Measurements from ENCODE around the gene EPSTI1.
"Not testable (repeated sequence)": the region's sequence is repeated elsewhere in the genome, so short reads cannot be mapped to it uniquely, and the experiment has no call there.

The EPSTI1 gene

DNA sequence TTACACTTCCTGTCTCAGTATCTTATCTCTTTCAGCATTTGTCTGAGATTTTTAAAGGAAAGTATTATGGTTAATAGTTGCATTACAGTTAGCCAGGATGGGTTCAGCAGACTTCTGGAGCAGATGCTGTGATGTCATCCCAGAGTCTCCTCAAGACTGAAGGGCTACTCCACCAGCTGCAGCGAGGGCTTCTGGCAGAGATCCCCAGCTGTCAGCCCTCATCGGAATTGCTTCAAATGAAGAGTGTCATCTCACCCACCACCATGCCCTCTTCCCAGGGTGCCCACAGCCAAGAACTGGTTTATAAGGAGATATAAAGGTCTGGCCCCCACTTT lies 126.3 kb downstream of the EPSTI1 start:
- no peak overlapping the region for H3K27ac ChIP-seq
- TF ChIP-seq ZFX (IDR thresholded peaks at IDR 0.05; ENCODE audit: borderline replicate concordance), result no peak
- TF ChIP-seq, protein P1, sequence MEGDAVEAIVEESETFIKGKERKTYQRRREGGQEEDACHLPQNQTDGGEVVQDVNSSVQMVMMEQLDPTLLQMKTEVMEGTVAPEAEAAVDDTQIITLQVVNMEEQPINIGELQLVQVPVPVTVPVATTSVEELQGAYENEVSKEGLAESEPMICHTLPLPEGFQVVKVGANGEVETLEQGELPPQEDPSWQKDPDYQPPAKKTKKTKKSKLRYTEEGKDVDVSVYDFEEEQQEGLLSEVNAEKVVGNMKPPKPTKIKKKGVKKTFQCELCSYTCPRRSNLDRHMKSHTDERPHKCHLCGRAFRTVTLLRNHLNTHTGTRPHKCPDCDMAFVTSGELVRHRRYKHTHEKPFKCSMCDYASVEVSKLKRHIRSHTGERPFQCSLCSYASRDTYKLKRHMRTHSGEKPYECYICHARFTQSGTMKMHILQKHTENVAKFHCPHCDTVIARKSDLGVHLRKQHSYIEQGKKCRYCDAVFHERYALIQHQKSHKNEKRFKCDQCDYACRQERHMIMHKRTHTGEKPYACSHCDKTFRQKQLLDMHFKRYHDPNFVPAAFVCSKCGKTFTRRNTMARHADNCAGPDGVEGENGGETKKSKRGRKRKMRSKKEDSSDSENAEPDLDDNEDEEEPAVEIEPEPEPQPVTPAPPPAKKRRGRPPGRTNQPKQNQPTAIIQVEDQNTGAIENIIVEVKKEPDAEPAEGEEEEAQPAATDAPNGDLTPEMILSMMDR (IDR thresholded peaks at IDR 0.05), result no peak

DNA sequence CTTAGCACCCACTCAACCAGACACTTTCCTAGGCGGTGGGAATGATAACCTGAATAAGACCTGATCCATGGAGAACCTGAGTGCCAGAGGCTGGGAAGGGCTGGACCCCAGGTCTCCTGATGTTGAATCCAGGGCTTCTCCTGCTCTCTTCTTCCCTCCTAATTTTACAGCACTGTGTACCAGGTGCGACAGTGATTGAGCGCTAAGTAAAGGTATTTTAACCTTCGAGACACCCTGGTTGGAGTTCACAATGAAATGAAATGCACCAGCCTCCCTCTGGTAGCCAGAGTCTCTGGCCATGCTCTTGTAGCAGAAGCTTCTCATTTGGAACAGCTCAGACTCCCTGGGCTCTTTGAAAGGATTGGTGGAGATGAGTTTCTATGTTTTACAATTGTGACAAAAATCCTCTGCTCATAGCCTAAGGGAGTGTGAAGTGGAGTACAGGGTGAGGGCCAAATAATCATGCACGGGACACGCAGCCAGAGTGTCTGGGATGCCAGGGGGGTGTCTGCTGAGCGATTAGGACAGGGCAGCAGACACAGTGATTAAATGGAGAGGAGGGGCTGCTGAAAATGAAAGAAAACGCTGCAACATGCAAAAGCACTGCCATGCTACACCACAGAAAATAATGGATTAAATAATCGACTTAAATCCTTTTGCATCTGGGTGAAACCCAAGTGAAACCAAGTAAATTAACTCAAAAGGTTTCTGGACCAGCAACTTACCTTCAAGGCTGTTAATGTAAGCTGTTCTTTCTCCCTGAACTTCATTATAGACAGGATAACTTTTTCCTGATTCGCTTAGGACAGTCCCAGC lies 126.9 kb downstream of the EPSTI1 start:
- no peak overlapping the region for H3K27ac ChIP-seq
- TF ChIP-seq, protein P1 (IDR thresholded peaks at IDR 0.05), result no peak
- no peak for TF ChIP-seq ZFX (IDR thresholded peaks at IDR 0.05; ENCODE audit: borderline replicate concordance)

DNA sequence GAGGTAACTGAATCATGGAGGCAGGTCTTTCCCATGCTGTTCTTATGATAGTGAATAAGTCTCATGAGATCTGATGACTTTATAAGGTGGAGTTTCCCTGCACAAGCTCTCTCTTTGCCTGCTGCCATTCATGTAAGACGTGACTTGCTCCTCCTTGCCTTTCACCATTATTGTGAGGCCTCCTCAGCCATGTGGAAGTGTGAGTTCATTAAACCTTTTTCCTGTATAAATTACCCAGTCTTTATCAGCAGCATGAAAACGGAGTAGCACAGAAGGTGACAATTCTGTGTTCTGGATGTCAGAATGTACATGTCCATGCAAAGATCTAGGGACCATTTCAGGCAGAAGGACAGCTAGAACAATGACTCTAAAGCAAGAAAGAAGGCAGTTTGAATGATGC lies 129.7 kb downstream of the EPSTI1 start:
- not testable (repeated sequence) for H3K27ac ChIP-seq

DNA sequence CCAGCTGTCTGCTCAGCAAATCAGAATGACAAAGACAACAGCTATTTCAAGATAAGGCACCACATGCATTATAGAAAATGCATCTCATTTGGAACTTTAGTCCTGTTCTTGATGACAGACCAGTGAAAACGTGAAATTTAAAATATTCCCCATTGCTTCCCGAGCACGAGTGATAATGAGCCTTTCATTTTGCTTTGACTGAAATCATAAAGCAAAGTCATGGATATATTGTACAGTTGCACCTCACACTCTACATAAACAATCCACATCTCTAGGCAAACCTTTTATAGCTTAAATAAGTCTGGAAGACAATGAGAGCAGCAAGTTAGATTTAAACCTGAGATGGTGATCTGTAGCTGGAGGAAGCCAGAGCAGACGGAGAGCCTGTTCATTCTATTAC lies 131.6 kb downstream of the EPSTI1 start:
- TF ChIP-seq, protein P1 (IDR thresholded peaks at IDR 0.05), result no peak
- TF ChIP-seq ZFX (IDR thresholded peaks at IDR 0.05; ENCODE audit: borderline replicate concordance), result no peak
- peak overlapping the region; percentile 53 for H3K27ac ChIP-seq

DNA sequence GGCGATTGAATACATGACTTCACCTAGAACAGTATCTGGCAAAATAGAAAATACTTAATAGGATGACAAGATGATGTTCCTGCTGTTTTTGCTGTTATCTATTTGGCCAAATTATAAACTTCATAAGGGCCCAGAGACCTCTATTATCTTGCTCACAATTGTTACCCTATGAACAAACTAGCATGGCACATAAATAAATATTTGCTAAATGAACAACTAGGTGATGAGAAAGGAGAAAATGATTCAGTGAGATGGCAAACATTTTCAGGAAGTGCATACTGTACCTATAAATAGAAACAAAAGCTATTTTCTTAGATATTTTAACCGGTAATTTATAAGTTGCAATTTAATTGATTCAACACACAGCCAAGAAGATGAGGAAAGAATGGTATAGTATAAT lies 132.3 kb downstream of the EPSTI1 start:
- H3K27ac ChIP-seq, result peak overlapping the region; percentile 53
- no peak for TF ChIP-seq ZFX (IDR thresholded peaks at IDR 0.05; ENCODE audit: borderline replicate concordance)
- TF ChIP-seq, protein P1 (IDR thresholded peaks at IDR 0.05), result no peak

DNA sequence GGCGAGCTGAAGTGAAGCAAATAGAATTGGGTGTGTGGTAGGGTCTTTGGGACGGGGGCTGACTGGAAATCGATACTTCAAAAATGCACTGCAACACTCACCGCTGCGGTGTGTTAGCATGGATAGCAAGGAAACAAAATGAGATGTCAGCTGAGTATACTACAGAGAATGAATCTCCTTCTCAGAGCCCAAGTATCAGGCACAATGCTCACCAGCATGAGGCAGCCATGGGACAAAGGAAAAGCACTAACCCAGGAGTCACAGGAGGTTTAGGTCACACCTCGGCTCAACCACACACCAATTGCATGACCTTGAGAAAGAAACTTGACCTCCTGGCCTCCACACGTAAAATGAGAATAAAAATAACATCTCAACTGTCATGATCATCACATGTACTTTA lies 136.6 kb downstream of the EPSTI1 start:
- TF ChIP-seq ZFX (IDR thresholded peaks at IDR 0.05; ENCODE audit: borderline replicate concordance), result no peak
- TF ChIP-seq, protein P1 (IDR thresholded peaks at IDR 0.05), result no peak
- no peak overlapping the region for H3K27ac ChIP-seq

DNA sequence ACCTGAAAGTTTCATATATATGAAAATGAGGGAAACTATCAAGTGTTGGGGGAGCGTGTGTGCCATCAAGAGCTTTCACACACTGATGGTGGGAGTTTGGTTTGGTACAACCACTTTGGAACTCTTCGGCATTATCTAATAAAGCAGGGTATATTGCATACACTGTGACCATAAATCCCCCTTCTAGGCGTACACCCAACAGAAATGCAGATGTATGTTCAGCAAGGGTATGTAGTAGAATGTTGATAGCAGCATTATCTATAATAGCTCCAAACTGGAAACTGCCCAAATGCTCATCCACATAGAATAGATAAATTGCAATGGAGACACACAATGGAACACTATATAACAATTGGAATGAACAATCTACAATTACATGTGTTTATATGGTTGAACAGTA lies 139.9 kb downstream of the EPSTI1 start:
- H3K27ac ChIP-seq, result no peak overlapping the region
- TF ChIP-seq, protein P1 (IDR thresholded peaks at IDR 0.05), result no peak
- TF ChIP-seq ZFX (IDR thresholded peaks at IDR 0.05; ENCODE audit: borderline replicate concordance), result no peak

GRCh38 chr13:42849200-42849599 lies 142.8 kb downstream of the EPSTI1 start:
- no peak for TF ChIP-seq ZFX (IDR thresholded peaks at IDR 0.05; ENCODE audit: borderline replicate concordance)
- TF ChIP-seq, protein P1 (IDR thresholded peaks at IDR 0.05), result no peak
- H3K27ac ChIP-seq, result no peak overlapping the region
